RPMI8226 (cell line): Measurements from ENCODE around the gene IDH2.
"Not testable (repeated sequence)": the region's sequence is repeated elsewhere in the genome, so short reads cannot be mapped to it uniquely, and the experiment has no call there.

ENCODE experiments used
- DNase-seq: peaks from one replicate; pipeline ENCODE4 v3.0.0-alpha.2; 2015

Gene IDH2

GRCh38 chr15:90101969-90102890 is at the start of gene IDH2:
TSS of gene IDH2 (minus strand) at chr15:90102468. CDS start at chr15:90102390, 78 bp downstream.
- DNase-seq = peak; percentile 93

- not testable (repeated sequence) for DNase-seq
Measured at GRCh38 chr15:90150551-90150950, 48.3 kb upstream of the IDH2 start.

GRCh38 chr15:90149609-90150340 is 47.5 kb upstream of the IDH2 start:
- no peak for DNase-seq

GRCh38 chr15:90146198-90146761 is 44.0 kb upstream of the IDH2 start:
- peak; percentile 24 for DNase-seq

DNA sequence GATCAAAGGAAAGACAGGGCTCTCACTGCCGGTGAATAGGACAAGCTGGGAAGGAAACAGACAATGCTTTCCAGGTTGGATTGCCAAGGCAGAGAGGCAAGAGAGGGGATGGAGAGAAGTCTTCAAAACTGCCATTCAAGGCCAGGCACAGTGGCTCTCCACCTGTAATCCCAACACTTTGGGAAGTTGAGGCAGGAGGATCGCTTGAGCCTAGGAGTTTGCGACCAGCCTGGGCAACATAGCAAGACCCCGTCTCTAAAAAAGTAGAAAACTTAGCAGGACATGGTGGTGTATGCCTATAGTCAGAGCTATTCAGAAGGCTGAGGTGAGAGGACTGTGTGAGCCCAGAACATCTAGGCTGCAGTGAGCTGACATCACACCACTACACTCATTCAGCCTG is 43.5 kb upstream of the IDH2 start:
- DNase-seq = no peak

DNA sequence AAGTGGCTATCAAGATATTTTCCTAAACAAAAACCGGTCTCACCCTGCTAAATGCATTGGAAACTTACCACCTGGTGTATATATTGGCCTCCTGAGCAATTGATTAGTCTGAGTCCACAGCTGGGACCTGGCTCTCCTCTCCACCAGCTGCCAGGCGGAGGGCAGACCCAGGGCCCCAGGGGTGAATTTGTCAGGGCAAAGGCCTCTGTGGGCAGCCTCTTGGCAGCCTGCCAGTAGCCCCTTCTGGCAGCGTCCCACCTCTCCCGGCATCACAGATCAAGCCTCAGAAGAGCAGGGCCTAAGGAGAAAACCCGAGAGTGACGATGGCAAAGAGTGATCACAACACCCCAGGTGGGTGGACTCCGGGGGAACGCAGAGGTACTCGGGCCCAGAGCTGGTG is 43.0 kb upstream of the IDH2 start:
- no peak for DNase-seq

GRCh38 chr15:90143166-90143655 is 40.9 kb upstream of the IDH2 start:
- peak; percentile 83 for DNase-seq

GRCh38 chr15:90142216-90143165 is 40.2 kb upstream of the IDH2 start:
- no peak for DNase-seq

DNA sequence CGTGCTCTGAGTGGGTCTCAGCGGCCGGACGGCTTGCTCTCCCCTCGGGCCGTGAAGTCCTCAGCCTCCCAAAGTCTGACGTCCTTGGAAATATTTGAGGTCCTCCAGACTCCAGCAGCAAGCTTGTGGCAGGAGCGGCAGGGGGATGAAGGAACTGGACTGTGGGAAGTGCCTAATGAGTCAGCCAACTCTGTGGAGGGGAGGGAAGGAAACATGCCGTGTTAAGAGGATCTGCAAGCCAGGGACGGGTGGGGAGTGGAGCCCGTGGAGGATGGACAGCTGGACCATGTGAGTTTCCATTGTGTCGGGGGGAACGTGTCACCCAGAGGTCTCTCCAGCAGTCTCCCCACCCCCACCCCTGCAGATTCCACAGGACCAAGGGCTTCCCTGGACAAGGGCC is 39.4 kb upstream of the IDH2 start:
- no peak for DNase-seq

GRCh38 chr15:90139549-90139948 is 37.3 kb upstream of the IDH2 start:
- DNase-seq = not testable (repeated sequence)

DNA sequence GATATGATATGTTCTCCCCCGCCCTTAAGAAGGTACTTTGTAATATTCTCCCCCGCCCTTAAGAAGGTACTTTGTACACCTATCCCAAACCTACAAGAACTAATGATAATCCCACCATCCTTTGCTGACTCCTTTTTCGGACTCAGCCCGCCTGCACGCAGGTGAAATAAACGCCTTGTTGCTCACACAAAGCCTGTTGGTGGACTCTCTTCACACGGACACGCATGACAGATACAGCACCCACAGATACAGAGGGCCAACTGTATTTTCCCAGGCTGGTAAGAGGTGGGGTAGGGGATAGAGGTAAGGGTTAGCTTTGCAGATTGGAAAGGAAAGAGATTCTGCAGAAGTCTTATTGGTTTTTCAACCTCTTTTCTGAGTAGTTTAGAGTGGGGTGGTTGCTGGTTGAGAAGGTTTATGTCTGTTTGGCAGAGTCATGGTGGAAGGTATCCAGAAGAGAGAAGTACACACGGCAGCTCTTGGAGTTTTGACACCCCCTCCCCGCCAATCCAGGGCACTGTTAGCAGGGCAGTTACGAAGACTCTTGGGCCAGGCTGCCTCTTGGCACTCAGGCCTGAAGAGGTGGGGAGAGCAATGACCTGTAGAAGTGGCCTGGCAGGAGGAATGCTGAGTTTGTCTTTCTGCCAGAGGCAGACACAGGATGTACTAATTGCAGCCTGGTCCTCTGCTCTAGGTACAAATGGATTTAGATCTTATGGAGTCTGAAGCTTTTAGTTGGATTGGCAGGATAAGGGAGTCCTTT is 36.0 kb upstream of the IDH2 start:
- DNase-seq = no peak

- no peak for DNase-seq
Measured at GRCh38 chr15:90132437-90132836, 30.2 kb upstream of the IDH2 start.

DNA sequence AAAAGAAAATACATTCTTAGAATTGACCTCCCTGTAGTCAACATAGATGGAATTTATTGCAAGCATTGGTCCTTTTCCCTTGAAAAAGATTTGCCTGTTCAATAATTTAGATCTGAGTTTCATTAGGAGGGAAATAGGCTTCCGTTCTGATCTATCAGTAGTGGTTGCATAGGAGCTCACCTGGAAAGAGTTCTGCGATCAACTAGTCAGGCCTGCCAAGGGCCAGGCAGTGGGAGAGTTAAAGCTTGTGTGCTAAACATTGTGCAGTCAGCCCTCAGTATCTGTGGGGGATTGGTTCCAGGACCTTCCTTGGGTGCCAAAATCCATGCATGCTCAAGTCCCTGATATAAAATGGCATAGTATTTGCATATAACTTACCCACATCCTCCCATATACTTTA is 29.6 kb upstream of the IDH2 start:
- no peak for DNase-seq

GRCh38 chr15:90130291-90130690 is 28.0 kb upstream of the IDH2 start:
- no peak for DNase-seq

DNA sequence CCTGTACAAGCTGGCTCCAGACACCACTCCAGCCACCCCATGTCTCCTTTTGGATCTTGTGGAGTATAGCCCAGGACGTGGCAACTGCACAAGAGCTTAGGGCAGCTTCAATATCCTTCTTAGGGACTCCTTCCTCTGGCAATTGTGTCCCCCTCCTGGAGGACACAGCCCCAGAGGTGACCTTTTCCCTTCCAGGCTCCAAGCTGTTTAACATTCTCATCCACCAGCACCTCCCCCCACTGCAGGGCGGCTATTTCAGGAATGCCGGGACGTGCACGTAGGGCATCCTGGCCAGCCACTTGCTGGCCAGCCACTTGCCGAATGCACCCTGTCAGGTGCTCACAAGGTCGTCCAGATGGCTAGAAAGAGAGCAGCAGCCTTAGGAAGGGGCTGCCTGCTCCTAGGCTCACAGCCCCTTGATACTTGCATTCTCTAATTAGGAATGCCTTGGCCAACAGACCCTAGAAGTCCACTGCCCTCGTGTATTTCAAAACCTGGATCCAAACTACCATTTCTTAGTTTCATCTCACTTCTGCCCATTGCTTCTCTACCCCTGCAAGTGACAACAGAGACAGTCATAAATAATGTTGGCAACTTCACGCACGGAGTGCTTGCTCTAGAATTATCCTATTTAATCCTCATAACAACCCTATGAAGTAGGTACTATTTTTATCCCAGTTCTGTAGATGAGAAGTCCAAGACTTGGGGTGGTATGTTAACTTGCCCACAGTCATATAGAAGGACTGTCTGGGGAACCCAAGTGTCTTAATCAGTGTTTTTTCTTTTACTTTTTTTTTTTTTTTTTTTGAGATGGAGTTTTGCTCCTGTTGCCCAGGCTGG is 24.5 kb upstream of the IDH2 start:
- DNase-seq = no peak

DNA sequence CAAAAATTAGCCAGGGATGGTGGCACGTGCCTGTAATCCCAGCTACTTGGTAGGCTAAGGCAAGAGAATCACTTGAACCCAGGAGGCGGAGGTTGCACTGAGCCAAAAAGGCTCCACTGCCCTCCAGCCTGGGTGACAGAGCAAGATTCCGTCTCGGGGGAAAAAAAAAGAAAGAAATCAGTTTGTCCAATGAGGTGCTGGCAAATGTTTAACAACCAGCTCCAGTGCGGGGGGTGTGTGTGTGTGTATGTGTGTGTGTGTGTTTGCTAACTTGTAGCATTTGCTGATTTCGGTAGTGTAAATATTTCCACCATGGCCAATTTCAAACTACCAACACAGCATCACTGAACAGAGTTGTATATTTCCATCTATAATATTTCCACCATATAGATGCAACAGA is 23.8 kb upstream of the IDH2 start:
- no peak for DNase-seq

- DNase-seq = no peak
Measured at GRCh38 chr15:90124507-90124906, 22.2 kb upstream of the IDH2 start.

DNA sequence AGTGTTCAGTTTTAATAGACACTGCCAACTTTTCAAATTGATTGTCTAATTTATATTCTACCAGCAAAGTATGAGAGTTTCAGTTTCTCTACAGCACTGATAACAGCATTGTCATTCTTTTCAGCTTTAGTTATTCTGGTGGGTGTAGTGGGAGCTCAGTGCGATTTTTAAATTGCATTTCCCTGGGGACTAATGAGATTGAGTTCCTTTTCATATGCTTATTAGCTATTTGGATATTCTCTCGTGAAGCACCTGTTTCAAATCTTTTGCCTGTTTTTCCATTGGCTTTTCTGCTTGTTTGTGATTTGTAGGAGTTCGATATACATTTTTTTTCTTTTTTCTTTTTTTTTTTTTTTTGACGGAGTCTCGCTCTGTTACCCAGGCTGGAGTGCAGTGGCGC is 18.8 kb upstream of the IDH2 start:
- no peak for DNase-seq

DNA sequence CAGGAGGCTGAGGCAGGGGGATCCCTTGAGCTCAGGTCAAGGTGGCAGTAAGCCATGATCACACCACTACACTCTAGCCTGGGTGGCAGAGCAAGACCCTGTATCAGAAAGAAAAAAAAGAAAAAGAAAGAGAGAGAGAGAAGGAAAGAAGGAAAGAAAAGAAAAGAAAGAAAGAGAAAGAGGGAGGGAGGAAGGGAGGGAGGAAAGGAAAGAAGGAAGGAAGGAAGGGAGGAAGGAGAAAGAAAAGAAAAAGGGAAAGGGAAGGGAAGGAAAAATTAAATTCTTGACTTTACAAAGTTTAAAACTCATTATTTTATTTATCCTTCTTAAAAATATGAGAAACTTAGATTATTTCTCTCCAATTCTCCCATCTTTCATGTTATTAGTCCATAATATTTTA is 17.1 kb upstream of the IDH2 start:
- DNase-seq = no peak

DNA sequence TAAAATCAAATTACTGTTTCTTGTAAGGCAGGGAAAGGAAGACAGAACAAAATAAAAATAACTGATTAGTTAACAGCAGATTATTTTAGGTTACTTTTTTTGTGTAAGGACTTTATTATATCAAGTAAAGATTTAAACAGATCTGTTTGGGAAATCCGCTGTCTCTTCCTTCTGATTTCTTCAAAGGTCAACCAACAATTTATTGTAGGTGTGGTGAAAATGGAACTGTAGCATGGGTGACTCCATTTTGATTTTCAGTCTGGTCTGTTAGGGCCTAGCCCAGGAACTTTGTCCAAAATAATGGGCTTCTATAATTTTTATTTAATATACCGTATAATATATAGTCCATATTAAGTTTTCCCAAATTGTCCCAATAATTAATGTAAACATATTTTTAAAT is 13.5 kb upstream of the IDH2 start:
- no peak for DNase-seq

GRCh38 chr15:90114451-90114901 is 12.2 kb upstream of the IDH2 start:
- DNase-seq = no peak
